ENCODE data around the gene CYP4Z1. TPM values are rescaled to one million over a fixed set of nuclear protein-coding genes. Genes with fewer than 3 reads are reported as not detected.
A peak's percentile ranks its signal among the peaks of the same experiment; 100 is the strongest.

The CYP4Z1 gene
- total and polyA plus RNA-seq, 9 of the 15 experiments (the other 6 are each of a cell fraction or from before 2014, with no cell fraction given), result not detected

- Histone ChIP-seq H3K9me3 (replicated peaks; ENCODE audit: control insufficient read depth, insufficient read depth, low read depth, low read length) (no peaks in the 10 kb centered on the region), H3K4me2 (ENCODE audit: insufficient read depth, low read length) (no peak within 1 kb of the TSS), H4K20me1 (replicated peaks; ENCODE audit: control insufficient read depth, insufficient read depth, low read length) (no peaks in the 10 kb centered on the region), H3K9me1 (ENCODE audit: control insufficient read depth, insufficient read depth, low read length) (no peaks in the 10 kb centered on the region), H2AFZ (ENCODE audit: low read depth, low read length) (no peak within 1 kb of the TSS), H3K79me2 (ENCODE audit: control insufficient read depth, insufficient read depth, low read length) (no peaks in the 10 kb centered on the region), H3K9ac (ENCODE audit: insufficient read depth in 1 of 2, low read depth in 2 of 2, low read length in 2 of 2) (no peak within 1 kb of the TSS), H3K27ac (ENCODE audit: extremely low read depth, low read depth, low read length) (no peak within 1 kb of the TSS), H3K4me3 (no peak within 1 kb of the TSS), H3K27me3 (ENCODE audit: control insufficient read depth in 2 of 2, insufficient read depth in 2 of 2, low read length in 2 of 2) (peaks cover 16 to 21% of the 10 kb centered on the region in 2 experiments; a peak in 4 of 5 replicates), H3K4me1 (replicated peaks in 1 of 2; ENCODE audit: control insufficient read depth in 2 of 2, insufficient read depth in 2 of 2, low read length in 2 of 2) (peaks cover 0 to 6% of the 10 kb centered on the region in 2 experiments; a peak in 1 of 5 replicates), H3K36me3 (ENCODE audit: control insufficient read depth, insufficient read depth, low read length) (no peaks in the 10 kb centered on the region)
- in situ Hi-C loops (cut with MboI), result no loop called here
- intact Hi-C loops (cut with micrococcal nuclease), result no loop called here
- DNase-seq (ENCODE audit: extremely low read depth in 1 of 4, low spot score in 3 of 4) (no peak), ATAC-seq (no peak), FAIRE-seq (no peak)
- ChIA-PET POLR2A (interaction anchor here (1.0 to 1.1 kb wide), 2 partner anchors 9 to 10 kb away, joined by 3 to 4 read pairs; no protein-coding TSS in a partner anchor), CTCF (ENCODE audit: low intra/inter-chr PET ratio) (no interaction called here)
- 4% methylated on average over 47 of the region's 49 CpGs for WGBS (ENCODE audit: insufficient coverage, low coverage, missing lambda C conversion rate)
- BruUV-seq (replicated peaks), result no TSS peak
- TF ChIP-seq ZNF609 (CRISPR knock-in tag; IDR thresholded peaks at IDR 0.05; ENCODE audit: borderline replicate concordance) (no peak), ZNF263 (CRISPR knock-in tag; IDR thresholded peaks at IDR 0.05; ENCODE audit: borderline replicate concordance) (0 out of 2 replicates have a peak, but pooled peaks have one; percentile 37), TAF7 (tag; IDR thresholded peaks at IDR 0.05) (no peak), MXI1 (IDR thresholded peaks at IDR 0.05; ENCODE audit: low read depth, low read length) (no peak), KLF6 (CRISPR knock-in tag; IDR thresholded peaks at IDR 0.05; ENCODE audit: borderline replicate concordance) (no peak), ZNF740 (CRISPR knock-in tag; IDR thresholded peaks at IDR 0.05) (no peak), ZNF740 (tag; IDR thresholded peaks at IDR 0.05) (no peak), EP300 (IDR thresholded peaks at IDR 0.05; ENCODE audit: low read length) (no peak), PCBP1 (IDR thresholded peaks at IDR 0.05; ENCODE audit: low read depth, low read length, poor library complexity, severe bottlenecking) (peak; percentile 40)
Measured at GRCh38 chr1:47023268-47024140, 43.5 kb upstream of the CYP4Z1 start, which contains the start of gene CYP4X1. Gene CYP4X1, plus strand, starts transcription at chr1:47023669. Its CDS starts 149 bp downstream, at chr1:47023818.
